SK-N-SH (cell line): ENCODE data around the gene AKT3. TPM values are rescaled to one million over a fixed set of nuclear protein-coding genes. Genes with fewer than 3 reads are reported as not detected.

ENCODE experiments used
- CTCF ChIA-PET: fragments of 300-600, 350-600 bp; formaldehyde crosslinking; extraction: SDS; loops from one replicate; lab custom pipeline; 2021; lab: Yijun Ruan, JAX
- POLR2A ChIA-PET: fragments of 350-600 bp; sonication (Branson Sonifier 250); formaldehyde crosslinking; extraction: SDS; loops from one replicate; lab custom pipeline; 2020; ENCODE audit warnings: antibody characterized with exemption, inconsistent platforms; lab: Yijun Ruan, JAX
- DNase-seq: peaks from one replicate; pipeline ENCODE4 v3.0.0; 2012
- H2AFZ ChIP-seq: fragments of 200-600 bp; sonication (generic); 2 replicates; pipeline ENCODE4 v1.8.1; 2016; ENCODE audit warnings: antibody characterized with exemption, mild to moderate bottlenecking, low read depth
- H3F3A ChIP-seq: fragments of 200-600 bp; sonication (generic); replicated peaks from 2 replicates; pipeline ENCODE3; 2016; ENCODE audit warnings: antibody characterized with exemption, mild to moderate bottlenecking; ENCODE audit not compliant: insufficient read depth
- H3K27ac ChIP-seq, 2 experiments: fragments of 200-500 bp in 1 of 2; fragments of 200-600 bp in 1 of 2; sonication (Bioruptor generic) in 1 of 2; sonication (generic), shearing (Covaris generic) in 1 of 2; 2 replicates each; pipeline versions ENCODE4 v1.5.1 to v1.6.1; 2014 to 2016; ENCODE audit warnings: low read depth in 2 of 2, inconsistent platforms in 1 of 2, low read length in 1 of 2, mild to moderate bottlenecking in 1 of 2, mixed read lengths in 1 of 2
- H3K27me3 ChIP-seq: fragments of 200-600 bp; sonication (generic), shearing (Covaris generic); 2 replicates; pipeline ENCODE4 v1.6.1; 2016; ENCODE audit warnings: mixed run types; ENCODE audit not compliant: insufficient read depth
- H3K36me3 ChIP-seq, 2 experiments: fragments of 200-500 bp in 1 of 2; fragments of 200-600 bp in 1 of 2; sonication (Bioruptor generic) in 1 of 2; sonication (generic) in 1 of 2; replicated peaks in 1 of 2; 2 replicates each; pipeline versions ENCODE3 to v1.5.1; 2014 to 2016; ENCODE audit warnings: low read length in 1 of 2, mild to moderate bottlenecking in 1 of 2; ENCODE audit not compliant: insufficient read depth in 2 of 2, control insufficient read depth in 1 of 2
- H3K4me1 ChIP-seq, 2 experiments: fragments of 200-500 bp in 1 of 2; fragments of 200-600 bp in 1 of 2; sonication (Bioruptor generic) in 1 of 2; sonication (generic), shearing (Covaris generic) in 1 of 2; 2 replicates each; pipeline versions ENCODE4 v1.5.1 to v1.6.1; 2014 to 2016; ENCODE audit warnings: low read depth in 1 of 2, low read length in 1 of 2, mixed run types in 1 of 2; ENCODE audit not compliant: insufficient read depth in 2 of 2, control insufficient read depth in 1 of 2
- H3K4me2 ChIP-seq: fragments of 200-600 bp; sonication (generic), shearing (Covaris generic); 2 replicates; pipeline ENCODE4 v1.6.1; 2017; ENCODE audit warnings: mixed run types
- H3K4me3 ChIP-seq, 2 experiments: fragments of 200-500 bp in 1 of 2; fragments of 200-600 bp in 1 of 2; sonication (Bioruptor generic) in 1 of 2; sonication (generic), shearing (Covaris generic) in 1 of 2; 2 replicates each; pipeline versions ENCODE4 v1.5.1 to v1.8.1; 2014 to 2016; ENCODE audit warnings: low read depth in 2 of 2, inconsistent platforms in 1 of 2, low read length in 1 of 2, mild to moderate bottlenecking in 1 of 2, mixed read lengths in 1 of 2, moderate library complexity in 1 of 2
- H3K79me2 ChIP-seq: fragments of 200-600 bp; sonication (generic); 2 replicates; pipeline ENCODE4 v1.8.1; 2017; ENCODE audit warnings: mild to moderate bottlenecking; ENCODE audit not compliant: insufficient read depth
- H3K9ac ChIP-seq: fragments of 200-600 bp; sonication (generic); 2 replicates; pipeline ENCODE4 v1.6.1; 2017; ENCODE audit warnings: mixed run types
- H3K9me2 ChIP-seq: fragments of 200-600 bp; sonication (generic); 2 replicates; pipeline ENCODE4 v1.6.1; 2017; ENCODE audit warnings: mixed run types
- H3K9me3 ChIP-seq: fragments of 200-600 bp; sonication (generic); 2 replicates; pipeline ENCODE4 v1.6.1; 2017; ENCODE audit warnings: mixed run types, mild to moderate bottlenecking, moderate library complexity
- H4K20me1 ChIP-seq: fragments of 200-600 bp; sonication (generic); 2 replicates; pipeline ENCODE4 v1.6.1; 2017; ENCODE audit warnings: mild to moderate bottlenecking, mixed run types; ENCODE audit not compliant: insufficient read depth
- CHD2 ChIP-seq: fragments of 150-350 bp; IDR thresholded peaks from 2 replicates; pipeline ENCODE4 v1.6.1; 2018; ENCODE audit warnings: low read length; ENCODE audit not compliant: partially characterized antibody
- CTCF ChIP-seq: fragments of 200-600 bp; sonication (generic); IDR thresholded peaks from 2 replicates; pipeline ENCODE4 v1.6.1; 2017; ENCODE audit warnings: antibody characterized with exemption, mild to moderate bottlenecking, moderate library complexity
- EZH2phosphoT487 ChIP-seq: fragments of 200-600 bp; sonication (generic); IDR thresholded peaks from 2 replicates; pipeline ENCODE4 v1.6.1; 2017; ENCODE audit warnings: low read depth, mixed run types, mild to moderate bottlenecking, antibody characterized with exemption, moderate library complexity, borderline replicate concordance
- FOXJ3 ChIP-seq: sonication (generic); formaldehyde crosslinking; IDR thresholded peaks from 2 replicates; pipeline ENCODE4 v1.5.1; 2020; ENCODE audit warnings: mild to moderate bottlenecking, missing genetic modification reagents
- FOXM1 ChIP-seq: IDR thresholded peaks from 2 replicates; pipeline ENCODE4 v1.4.0; 2012; ENCODE audit warnings: low read depth, mild to moderate bottlenecking
- GATA2 ChIP-seq: sonication (generic); formaldehyde crosslinking; IDR thresholded peaks from 2 replicates; pipeline ENCODE4 v1.5.0; 2020; ENCODE audit warnings: mild to moderate bottlenecking, missing genetic modification reagents
- MEF2A ChIP-seq: IDR thresholded peaks from 2 replicates; pipeline ENCODE4 v1.4.0; 2012; ENCODE audit warnings: low read depth, borderline replicate concordance
- PBX3 ChIP-seq: IDR thresholded peaks from 2 replicates; pipeline ENCODE4; 2012
- POLR2AphosphoS5 ChIP-seq: IDR thresholded peaks from 2 replicates; pipeline ENCODE4 v1.6.1; 2012; ENCODE audit warnings: low read depth, low read length
- RAD21 ChIP-seq: IDR thresholded peaks from 2 replicates; pipeline ENCODE4 v1.6.1; 2012; ENCODE audit warnings: mild to moderate bottlenecking, low read length
- RCOR1 ChIP-seq: fragments of 150-350 bp; IDR thresholded peaks from 2 replicates; pipeline ENCODE4 v1.6.1; 2017; ENCODE audit warnings: antibody characterized with exemption, low read length
- REST ChIP-seq: IDR thresholded peaks from 2 replicates; pipeline ENCODE4 v1.6.1; 2012; ENCODE audit warnings: mild to moderate bottlenecking, low read depth, low read length, moderate library complexity
- RFX5 ChIP-seq: IDR thresholded peaks from 2 replicates; pipeline ENCODE4 v1.6.1; 2012; ENCODE audit warnings: mild to moderate bottlenecking, improper control_type of control experiment, low read length
- RXRA ChIP-seq: IDR thresholded peaks from 2 replicates; pipeline ENCODE4 v1.4.0; 2012; ENCODE audit warnings: low read depth, mild to moderate bottlenecking, borderline replicate concordance
- SMC3 ChIP-seq: IDR thresholded peaks from 2 replicates; pipeline ENCODE4 v1.6.1; 2012; ENCODE audit warnings: low read depth, low read length, improper control_type of control experiment
- TAF1 ChIP-seq: IDR thresholded peaks from 2 replicates; pipeline ENCODE4 v1.6.1; 2012; ENCODE audit warnings: low read depth, mild to moderate bottlenecking, low read length, moderate library complexity, borderline replicate concordance
- TEAD4 ChIP-seq: IDR thresholded peaks from 2 replicates; pipeline ENCODE4 v1.4.0; 2012; ENCODE audit warnings: mild to moderate bottlenecking, borderline replicate concordance; ENCODE audit not compliant: insufficient read depth
- USF2 ChIP-seq: fragments of 150-350 bp; IDR thresholded peaks from 2 replicates; pipeline ENCODE4 v1.6.1; 2017; ENCODE audit warnings: antibody characterized with exemption, low read length, low read depth, borderline replicate concordance
- YY1 ChIP-seq: IDR thresholded peaks from 2 replicates; pipeline ENCODE4 v1.4.0; 2012; ENCODE audit warnings: low read depth, mild to moderate bottlenecking
- WGBS: methylation state at CpG from one replicate; pipeline ENCODE4 v1.1.6; 2017; ENCODE audit warnings: low lambda C conversion rate; 5-methylcytosine and 5-hydroxymethylcytosine counted together
- polyA plus RNA-seq, 3 experiments: library from polyadenylated mRNA; depleted of rRNA; stranded (reverse); fragments of >200 nt; gene quantifications; 2 replicates each; pipeline ENCODE4 v1.2.3, GENCODE V29; 2012

Gene AKT3
- polyA plus RNA-seq, 1 of the 3 experiments (the other 2 are of a cell fraction), result 12.7 TPM

GRCh38 chr1:243693800-243694199 is 156.2 kb downstream of the AKT3 start:
- ChIA-PET POLR2A (no interaction called here), CTCF (interaction anchor here (1.6 to 1.9 kb wide), 2 partner anchors 9 to 11 kb away, joined by 3 to 6 read pairs; no protein-coding TSS in a partner anchor)
- peaks cover 28% of the 10 kb centered on the region for H3K79me2 ChIP-seq
- TF ChIP-seq USF2, result no peak
- TF ChIP-seq SMC3, result no peak
- no peak for TF ChIP-seq POLR2AphosphoS5
- TF ChIP-seq TAF1, result no peak
- no peak overlapping the region for H3K27ac ChIP-seq
- H3K4me1 ChIP-seq, result no peaks in the 10 kb centered on the region; a peak in 1 of 4 replicates
- no peaks in the 10 kb centered on the region for H4K20me1 ChIP-seq
- no peak overlapping the region for H3K4me2 ChIP-seq
- WGBS, result 92% methylated on average over 1 of the region's 1 CpG
- peaks cover 13 to 36% of the 10 kb centered on the region in 2 experiments for H3K36me3 ChIP-seq
- no peak overlapping the region for H3K9ac ChIP-seq
- no peak overlapping the region for H2AFZ ChIP-seq
- no peaks in the 10 kb centered on the region for H3K27me3 ChIP-seq
- no peak for DNase-seq
- no peaks in the 10 kb centered on the region for H3K9me2 ChIP-seq
- H3F3A ChIP-seq, result no peaks in the 10 kb centered on the region
- H3K4me3 ChIP-seq, result no peak overlapping the region
- no peaks in the 10 kb centered on the region for H3K9me3 ChIP-seq

- no peaks in the 10 kb centered on the region; a peak in 1 of 4 replicates for H3K4me1 ChIP-seq
- 100% methylated on average over 1 of the region's 1 CpG for WGBS
- peaks cover 12 to 39% of the 10 kb centered on the region in 2 experiments for H3K36me3 ChIP-seq
- no peaks in the 10 kb centered on the region for H4K20me1 ChIP-seq
- no peak for DNase-seq
- H3K9me2 ChIP-seq, result no peaks in the 10 kb centered on the region
- POLR2A ChIA-PET, result interaction anchor here (0.6 kb wide), 1 partner anchor 106 kb away, joined by 3 read pairs; no protein-coding TSS in a partner anchor
- H3K4me2 ChIP-seq, result no peak overlapping the region
- CTCF ChIA-PET, result interaction anchor here (1.0 kb wide), 1 partner anchor 63 kb away, joined by 3 read pairs; no protein-coding TSS in a partner anchor
- no peak overlapping the region for H3K27ac ChIP-seq
- no peak overlapping the region for H3K9ac ChIP-seq
- H3K79me2 ChIP-seq, result peaks cover 6% of the 10 kb centered on the region; the same call in 1 of the 2 replicates
- H3K27me3 ChIP-seq, result no peaks in the 10 kb centered on the region
- no peaks in the 10 kb centered on the region for H3K9me3 ChIP-seq
- H2AFZ ChIP-seq, result no peak overlapping the region
- no peak overlapping the region for H3K4me3 ChIP-seq
- peaks cover 9% of the 10 kb centered on the region for H3F3A ChIP-seq
- TF ChIP-seq RFX5, result no peak
- TF ChIP-seq GATA2 (CRISPR knock-in tag), result no peak
- no peak for TF ChIP-seq TEAD4
- no peak for TF ChIP-seq MEF2A
- no peak for TF ChIP-seq PBX3
- TF ChIP-seq RCOR1, result no peak
- TF ChIP-seq POLR2AphosphoS5, result no peak
- TF ChIP-seq YY1, result no peak
- no peak for TF ChIP-seq RXRA
- no peak for TF ChIP-seq SMC3
- TF ChIP-seq RAD21, result no peak
- no peak for TF ChIP-seq CHD2
- no peak for TF ChIP-seq CTCF
- TF ChIP-seq REST, result no peak
- TF ChIP-seq USF2, result no peak
- no peak for TF ChIP-seq EZH2phosphoT487
- no peak for TF ChIP-seq FOXM1
- TF ChIP-seq FOXJ3 (CRISPR knock-in tag), result no peak
These were observed 163.9 kb downstream of the AKT3 start for GRCh38 chr1:243686159-243686558.
